AG20443 (cell line): ENCODE data around the gene R3HDM4.
A peak's percentile ranks its signal among the peaks of the same experiment; 100 is the strongest.

ENCODE experiments used
- DNase-seq: peaks from one replicate; pipeline ENCODE4 v3.0.0; 2012; ENCODE audit warnings: low spot score, mixed read lengths

R3HDM4 gene

DNA sequence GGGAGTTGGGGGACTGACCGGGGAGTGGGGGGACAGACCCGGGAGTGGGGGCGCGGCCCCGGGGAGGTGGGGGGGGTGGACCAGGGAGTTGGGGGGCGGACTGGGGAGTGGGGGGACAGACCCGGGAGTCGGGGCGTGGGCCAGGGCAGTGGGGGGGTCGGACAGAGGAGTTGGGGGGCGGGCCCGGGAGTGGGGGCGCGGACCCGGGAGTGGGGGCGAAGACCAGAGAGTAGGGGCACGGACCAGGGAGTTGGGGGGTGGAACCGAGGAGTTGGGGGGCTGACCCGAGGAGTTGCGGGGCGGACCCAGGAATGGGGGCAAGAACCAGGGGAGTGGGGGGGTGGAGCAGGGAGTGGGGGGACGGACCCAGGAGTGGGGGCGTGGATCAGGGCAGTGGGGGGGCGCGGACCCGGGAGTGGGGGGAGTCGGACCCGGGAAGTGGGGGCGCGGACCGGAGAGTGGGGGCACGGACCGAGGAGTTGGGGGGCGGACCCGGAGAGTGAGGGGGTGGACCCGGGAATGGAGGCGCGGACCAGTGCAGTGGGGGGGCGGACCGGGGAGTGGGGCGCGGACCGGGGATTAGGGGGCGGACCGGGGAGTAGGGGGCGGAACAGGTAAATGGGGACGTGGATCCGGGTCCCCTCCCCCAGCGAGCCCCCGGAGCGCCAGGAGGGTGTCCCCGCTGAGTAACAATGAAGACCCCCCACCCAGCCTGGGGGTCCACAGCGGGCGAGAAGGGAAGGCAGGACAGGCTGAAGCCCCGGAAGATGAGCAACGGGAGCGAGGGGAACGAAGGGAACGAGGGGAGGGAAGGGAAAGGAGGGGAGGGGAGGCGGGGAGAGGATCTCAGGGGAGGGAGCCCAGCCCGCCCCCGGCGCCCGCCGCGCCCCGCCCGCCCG is 589 bp downstream of the R3HDM4 start:
- DNase-seq: no peak

DNA sequence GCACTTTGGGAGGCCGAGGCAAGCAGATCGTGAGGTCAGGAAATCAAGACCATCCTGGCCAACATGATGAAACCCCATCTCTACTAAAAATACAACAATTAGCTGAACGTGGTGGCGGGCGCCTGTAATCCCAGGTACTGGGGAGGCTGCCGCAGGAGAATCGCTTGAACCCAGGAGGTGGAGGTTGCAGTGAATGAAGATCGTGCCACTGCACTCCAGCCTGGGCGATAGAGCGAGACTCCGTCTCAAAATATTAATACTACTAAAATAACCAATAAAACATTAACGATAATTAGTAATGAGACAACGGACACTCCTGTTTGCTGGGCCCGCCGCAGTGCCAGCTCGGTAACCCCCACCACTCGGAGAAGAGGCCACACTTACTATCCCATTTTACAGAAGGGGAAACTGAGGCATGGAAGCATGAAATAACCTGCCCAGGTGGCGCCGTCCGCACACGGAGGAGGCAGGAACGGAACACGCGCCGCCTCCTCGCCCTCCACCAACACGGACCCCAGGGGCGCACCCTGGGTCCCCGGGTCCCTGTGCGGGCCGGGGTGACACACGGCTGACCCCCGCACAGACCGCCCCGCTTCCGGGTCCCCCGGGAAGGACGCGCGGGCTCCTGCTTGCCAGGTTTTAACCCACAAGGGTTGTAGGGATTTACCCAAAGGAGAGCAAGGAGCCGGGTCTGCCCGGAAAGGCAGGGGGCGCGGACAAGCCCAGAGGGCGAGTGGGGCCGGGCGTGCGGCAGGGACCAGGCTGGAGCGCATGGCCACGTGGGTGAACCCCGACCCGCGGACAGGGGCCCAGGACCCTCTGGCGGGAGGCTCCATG is 1.6 kb downstream of the R3HDM4 start:
- no peak for DNase-seq

DNA sequence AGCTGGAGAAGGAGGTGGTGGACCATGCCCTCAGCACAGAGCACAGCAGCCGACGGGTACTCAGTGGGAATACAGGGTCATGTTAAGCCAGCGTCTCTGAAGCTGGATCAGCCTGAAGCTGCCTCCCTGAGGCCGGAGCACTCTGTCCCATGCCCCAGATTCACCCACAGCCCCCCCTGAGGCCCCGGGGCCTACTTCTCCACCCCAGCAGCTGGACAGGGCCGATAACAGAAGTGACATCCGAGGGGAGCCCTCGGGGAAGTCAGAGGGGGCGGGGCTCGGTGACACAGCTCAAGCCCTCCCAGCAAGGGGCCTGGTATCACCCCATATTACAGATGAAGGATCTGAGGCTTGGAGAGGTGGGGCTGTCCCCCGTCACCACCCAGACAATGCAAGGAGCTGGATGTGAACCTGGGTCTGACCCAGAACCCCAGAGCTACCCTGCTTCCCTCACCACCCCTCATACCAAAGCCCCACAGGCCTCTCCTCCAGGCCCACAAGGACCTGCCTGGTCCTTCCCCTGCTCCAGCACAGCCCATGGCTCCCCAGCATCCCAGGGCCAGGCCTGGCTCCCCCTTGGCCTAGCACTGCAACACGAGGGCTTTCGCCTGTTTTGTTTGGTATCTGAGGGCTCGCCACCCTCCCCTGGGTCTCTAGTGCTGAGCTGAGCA is 5.7 kb downstream of the R3HDM4 start:
- DNase-seq: no peak

DNA sequence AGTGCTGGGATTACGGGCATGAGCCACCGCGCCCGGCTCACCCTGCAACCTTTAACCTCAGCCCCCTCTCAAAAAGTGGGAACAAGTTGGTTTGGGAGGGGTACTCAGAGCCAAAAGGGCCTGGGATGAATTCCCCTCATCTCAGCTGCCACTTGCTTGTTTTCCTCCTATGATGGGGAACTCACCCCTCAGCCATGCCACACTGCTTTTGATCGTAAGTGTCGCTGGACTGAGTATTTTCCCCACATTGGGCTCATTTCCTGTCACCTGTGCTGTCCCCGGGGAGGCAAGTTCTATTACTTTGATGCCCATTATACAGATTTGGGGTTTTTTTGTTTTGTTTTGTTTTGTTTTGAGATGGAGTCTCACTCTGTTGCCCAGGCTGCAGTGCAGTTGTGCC is 6.5 kb downstream of the R3HDM4 start:
- no peak for DNase-seq

DNA sequence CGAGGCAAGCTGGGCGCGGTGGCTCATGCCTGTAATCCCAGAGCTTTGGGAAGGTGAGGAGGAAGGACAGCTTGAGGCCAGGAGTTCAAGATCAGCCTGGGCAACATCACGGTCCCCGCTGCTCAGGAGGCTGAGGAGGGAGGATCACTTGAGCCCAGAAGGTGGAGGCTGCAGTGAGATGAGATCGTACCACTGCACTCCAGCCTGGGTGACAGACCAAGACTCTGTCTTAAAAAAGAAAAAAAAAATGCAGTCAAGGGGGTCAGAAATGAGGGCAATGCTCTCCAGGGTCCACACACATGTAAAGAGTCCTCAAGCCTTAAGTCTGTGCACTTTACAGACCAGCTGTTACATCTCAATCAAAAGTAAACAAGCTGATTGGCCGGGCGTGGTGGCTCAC is 8.5 kb downstream of the R3HDM4 start:
- DNase-seq: no peak

DNA sequence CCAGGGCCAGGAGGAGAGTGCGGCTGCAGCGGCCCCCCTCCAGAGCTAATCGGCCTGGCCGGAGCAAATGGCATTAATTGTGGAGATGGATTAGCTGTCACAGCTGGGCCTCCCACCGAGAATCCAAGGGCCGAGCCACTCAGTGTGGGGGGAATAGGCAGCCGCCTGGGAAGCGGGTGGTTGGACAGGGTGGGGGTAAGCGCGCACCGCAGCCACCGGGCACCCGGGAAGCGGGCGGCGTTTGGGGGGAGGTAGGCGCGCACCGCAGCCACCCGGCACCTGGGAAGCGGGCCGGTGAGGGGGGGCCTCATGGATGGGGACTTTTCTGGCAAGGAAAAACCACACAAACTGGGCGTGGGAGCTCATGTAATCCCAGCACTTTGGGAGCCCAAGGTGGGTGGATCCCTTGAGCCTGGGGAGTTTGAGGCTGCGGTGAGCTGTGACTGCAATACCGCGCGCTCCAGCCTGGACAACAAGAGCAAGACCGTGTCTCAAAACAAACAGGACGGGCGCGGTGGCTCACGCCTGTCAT is 9.7 kb downstream of the R3HDM4 start:
- DNase-seq: no peak

DNA sequence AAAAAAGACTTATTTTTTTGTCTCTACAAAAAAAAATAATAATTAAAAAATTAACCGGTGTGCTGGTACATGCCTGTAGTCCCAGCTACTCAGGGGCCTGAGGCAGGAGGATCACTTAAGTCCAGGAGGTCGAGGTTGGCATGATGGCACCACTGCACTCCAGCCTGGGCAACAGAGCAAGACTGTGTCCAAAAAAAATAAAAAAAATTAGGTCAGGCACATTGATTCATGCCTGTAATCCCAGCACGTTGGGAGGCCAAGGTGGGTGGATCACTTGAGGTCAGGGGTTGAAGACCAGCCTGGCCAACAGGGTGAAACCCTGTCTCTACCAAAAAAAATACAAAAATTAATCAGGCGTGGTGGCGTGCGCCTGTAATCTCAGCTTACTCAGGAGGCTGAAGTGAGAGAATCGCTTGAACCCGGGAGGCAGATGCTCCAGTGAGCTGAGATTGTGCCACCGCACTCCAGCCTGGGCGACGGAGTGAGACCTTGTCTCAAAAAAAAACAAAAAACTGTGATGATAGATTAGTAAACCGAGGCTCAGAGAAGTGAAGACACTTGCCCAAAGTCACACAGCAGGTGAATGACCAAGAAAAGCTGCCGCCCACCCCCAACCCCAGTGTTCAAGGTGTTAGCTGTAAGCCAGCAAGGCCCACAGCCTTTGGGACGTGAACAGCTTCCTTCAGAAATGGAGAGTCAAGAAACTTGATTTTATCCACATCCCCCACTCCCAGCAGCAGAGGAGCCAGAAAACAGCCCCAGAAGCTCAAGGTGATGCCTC is 10.4 kb downstream of the R3HDM4 start:
- no peak for DNase-seq

DNA sequence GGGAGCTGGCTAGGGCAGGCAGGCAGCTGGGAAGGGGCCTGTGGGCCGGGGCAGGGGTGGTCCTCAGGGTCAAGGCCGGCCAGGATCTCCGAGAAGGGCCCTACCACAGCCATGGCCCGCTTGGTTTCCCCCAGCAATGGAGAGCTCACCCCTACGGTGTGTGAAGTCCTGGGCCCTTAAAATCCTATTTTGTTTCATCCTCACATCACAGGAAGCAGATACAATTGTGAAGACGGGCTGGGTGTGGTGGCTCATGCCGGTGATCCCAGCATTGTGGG is 11.0 kb downstream of the R3HDM4 start:
- DNase-seq: no peak

DNA sequence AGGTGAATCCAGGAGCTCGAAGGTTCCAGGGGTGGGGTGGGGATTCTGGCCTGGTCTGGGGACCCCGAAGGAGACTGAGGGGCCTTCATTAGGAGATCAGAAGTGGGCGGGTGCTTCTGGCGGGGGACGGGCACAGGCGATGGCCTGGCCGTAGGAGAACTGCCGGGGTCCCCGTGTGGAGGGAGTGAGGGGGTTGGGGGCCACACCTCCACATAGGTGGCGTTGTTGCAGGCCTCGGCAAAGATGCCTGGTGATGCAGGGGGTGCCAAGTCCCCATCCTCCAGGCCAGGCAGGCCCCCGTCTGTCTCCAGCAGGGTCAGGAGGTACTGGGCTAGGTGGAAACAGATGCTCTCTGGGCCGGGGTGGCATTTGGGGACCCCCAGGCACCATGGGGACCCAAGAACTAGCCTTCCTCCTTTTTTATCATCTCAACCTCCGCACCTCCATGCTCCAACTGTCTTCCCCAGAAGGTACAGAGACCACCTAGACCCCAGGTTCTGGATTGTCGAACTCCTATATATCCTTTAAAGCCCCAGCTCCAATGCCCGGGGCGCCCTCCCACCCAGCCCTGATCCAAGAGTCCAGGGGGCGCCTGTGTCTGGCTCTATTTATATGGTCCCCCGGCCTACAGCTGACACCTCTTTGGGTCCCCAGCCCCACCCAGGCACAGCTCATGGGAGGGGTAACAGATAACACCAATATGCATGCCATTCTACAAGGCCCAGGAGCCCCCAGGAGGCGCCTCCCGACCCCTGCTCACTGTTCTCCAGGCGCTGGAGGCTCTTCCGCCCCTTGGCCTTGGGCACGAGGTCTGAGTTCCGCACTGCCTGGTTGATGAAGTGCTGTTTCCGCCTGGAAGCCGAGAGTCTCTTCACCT is 11.6 kb downstream of the R3HDM4 start:
- DNase-seq: no peak

DNA sequence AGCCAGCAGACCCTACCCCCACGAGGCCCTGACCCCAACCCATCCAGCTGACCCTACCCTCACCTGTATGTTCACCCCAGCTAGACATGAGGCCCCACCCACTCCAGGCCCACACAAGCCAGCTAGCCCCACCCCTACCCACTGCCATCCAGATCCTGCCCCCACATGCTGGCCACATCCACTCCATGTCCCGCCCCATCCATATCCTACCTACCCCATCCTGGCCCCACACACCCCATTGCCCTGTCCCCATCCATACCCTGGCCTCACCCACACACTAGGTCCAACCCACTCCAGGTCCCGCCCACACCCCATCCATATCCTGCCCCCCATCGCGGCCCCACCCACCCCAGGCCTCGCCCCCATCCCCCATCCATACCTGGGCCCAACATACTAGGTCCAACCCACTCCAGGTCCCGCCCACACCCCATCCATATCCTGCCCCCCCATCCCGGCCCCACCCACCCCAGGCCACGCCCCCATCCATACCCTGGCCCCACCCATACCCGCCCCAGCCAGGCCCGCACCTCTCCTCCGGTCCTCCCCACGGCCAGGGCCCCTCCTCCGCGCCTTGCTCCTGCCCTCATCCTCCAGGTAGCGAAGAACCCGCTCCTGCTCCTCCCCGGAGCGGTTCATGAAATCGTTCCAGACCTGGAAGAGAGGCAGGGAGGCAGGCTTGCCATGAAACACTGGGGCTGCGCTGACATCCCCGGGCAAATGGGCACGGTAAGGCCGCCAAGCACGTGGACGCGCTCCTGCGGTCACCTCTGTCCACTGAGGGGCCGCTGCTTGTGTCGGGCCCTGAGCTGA is 12.5 kb downstream of the R3HDM4 start:
- DNase-seq: peak; percentile 54

DNA sequence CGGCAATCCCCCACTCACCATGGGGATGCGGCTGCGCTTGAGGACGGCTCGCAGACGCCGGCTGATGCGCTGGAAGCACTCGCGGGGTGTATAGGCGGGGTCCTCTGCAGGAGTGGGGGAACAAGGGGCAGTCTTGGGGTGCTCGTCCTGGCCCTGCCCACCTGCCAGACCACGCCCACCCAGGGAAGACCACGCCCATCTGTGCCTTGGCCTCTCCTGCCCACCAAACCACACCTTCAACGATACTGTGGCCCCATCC is 13.0 kb downstream of the R3HDM4 start:
- no peak for DNase-seq

DNA sequence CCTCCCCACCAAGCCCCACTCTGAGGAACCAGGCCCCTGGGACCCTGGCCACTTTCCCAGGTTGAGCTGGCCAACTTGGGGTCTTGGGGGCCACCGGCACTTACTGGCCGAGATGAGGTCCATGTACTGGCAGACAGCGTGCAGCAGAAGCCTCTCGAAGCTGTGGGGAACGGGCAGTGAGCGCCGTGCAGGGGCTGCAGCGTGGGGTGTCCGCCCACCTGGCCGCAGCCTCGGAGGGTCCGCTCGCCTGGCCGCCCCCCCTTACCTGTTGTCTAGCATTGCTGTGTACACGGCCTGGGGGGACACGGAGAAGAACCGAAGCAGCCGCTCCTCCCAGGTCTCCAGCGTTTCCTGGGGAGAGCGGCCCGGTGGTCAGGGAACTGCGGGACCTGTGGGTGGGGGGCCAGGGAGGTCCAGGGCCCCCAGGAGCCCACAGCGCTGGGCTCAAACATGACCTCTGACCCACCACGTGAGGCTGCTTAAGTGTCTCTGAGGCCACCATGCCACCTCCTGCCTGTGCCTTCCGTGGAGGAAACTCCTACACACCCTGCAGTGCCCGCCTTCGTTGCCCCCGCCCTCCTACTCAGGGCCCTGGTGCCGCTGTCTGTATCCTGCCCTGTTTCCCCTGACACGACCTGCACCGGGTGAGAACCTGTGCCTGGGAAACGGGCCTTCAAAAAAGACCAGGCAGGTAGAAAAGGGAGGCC is 13.5 kb downstream of the R3HDM4 start:
- no peak for DNase-seq

DNA sequence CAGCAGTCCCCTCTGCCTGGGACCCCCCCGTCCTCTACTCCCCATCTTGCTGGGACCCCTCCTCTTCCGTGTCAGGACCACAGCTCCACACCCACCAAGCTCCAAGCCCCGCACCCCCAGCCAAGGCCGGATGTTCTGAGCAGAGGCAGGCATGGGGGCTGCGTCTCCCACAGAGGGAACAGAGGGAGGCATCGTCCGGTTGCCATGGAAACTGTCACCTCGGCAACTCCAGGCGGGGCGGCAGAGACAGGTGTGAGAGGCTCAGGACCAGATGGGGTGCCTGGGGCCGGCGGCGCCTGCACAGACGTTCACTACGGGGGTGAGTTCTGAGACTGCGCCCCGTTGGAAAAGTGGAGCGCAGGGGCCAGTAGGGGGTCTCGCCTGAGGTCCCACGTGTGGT is 14.4 kb downstream of the R3HDM4 start:
- DNase-seq: no peak

DNA sequence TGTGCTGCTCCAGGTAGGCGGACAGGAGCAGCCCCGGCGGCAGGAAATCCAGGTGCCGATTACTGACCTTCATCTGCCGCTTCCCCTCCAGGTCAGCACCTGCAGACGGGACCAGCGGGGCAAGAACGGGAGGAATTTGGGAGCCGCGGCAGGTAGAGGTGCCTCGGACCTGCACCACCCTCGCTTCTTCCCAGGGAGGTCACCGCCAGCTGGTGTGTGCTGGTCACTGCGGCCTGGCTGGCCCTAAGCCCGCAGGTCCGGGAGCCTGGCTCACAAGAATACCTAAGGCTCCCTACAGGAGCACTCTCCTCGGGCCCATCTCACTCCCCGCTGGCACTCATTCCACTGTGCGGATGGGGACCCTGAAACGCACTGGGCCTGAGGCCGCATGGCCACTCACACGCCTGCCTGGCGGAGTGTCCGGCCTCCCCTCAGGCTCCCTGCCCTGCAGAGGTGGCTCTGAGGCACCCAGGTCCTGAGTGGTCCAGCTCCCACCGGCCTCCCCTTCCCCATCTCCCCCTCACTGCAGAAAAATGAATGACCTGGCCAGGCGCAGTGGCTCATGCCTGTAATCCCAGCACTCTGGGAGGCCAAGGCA is 15.5 kb downstream of the R3HDM4 start:
- no peak for DNase-seq

DNA sequence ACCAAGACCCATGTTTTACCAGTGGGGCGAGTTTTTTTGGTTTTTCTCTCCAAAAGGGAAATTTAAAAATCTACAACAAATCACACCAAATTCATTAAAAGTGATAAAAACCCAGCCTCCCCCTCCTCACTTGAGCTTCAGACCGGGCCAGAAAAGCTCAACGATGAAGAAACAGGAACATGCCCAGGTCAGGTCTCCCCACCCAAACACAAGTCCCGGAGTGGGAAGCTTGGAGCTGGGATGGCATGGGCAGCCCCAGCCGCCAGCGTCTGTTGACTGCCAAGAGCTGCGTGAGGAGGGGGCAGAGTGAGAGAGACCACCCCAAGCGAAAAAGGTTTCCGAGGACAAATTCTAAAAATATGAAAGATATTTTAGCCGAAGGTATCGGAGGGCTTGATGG is 16.0 kb downstream of the R3HDM4 start:
- DNase-seq: no peak

DNA sequence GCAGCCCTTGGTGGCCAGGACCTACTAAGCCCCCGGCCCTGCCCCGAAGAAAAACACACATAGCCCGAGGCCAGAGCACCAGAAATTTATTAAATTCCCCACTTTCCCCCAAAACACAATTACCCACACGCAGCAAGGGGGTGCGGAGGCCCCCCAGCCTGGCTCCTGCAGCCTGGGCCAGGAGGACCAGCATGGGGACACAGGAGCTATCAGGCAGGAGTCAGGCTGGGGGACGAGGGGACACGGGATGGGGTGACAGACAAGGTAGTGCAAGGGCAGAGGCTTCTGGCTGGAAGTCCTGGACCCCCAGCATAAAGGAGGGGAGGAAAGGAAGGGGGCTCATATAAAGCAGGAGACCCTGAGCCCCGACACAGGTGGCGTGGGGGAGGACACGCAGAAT is 16.6 kb downstream of the R3HDM4 start:
- DNase-seq: no peak

DNA sequence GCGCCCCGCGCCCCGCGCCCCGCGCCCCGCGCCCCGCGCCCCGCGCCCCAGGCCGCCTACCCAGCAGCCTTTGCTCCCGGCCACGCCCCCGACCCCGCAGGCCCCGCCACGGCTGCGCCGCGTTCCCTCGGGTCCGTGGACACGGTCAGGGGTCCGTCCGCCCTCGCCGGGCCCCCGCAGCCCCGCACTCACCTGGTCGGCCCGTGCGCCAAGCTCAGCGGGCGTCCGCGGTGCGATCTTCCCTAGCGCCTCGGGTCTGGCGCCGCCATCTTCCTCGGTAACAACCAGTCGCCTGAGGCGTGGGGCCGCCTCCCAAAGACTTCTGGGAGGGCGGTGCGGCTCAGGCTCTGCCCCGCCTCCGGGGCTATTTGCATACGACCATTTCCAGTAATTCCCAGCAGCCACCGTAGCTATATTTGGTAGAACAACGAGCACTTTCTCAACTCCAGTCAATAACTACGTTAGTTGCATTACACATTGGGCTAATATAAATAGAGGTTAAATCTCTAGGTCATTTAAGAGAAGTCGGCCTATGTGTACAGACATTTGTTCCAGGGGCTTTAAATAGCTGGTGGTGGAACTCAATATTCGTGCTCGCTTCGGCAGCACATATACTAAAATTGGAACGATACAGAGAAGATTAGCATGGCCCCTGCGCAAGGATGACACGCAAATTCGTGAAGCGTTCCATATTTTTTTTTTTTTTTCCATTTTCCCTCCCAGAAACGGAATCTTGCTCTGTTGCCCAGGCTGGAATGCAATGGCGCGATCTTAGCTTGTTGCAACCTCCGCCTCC is 19.9 kb downstream of the R3HDM4 start, which contains the start of the genes MED16 and RNU6-9:
Gene MED16, minus strand, starts transcription at position 294 of the 796 bp plus-strand sequence. CDS start 2,056 bp downstream, outside the sequence.
Gene RNU6-9, plus strand, starts transcription at position 591 of the 796 bp plus-strand sequence.
- DNase-seq: peak; percentile 99

DNA sequence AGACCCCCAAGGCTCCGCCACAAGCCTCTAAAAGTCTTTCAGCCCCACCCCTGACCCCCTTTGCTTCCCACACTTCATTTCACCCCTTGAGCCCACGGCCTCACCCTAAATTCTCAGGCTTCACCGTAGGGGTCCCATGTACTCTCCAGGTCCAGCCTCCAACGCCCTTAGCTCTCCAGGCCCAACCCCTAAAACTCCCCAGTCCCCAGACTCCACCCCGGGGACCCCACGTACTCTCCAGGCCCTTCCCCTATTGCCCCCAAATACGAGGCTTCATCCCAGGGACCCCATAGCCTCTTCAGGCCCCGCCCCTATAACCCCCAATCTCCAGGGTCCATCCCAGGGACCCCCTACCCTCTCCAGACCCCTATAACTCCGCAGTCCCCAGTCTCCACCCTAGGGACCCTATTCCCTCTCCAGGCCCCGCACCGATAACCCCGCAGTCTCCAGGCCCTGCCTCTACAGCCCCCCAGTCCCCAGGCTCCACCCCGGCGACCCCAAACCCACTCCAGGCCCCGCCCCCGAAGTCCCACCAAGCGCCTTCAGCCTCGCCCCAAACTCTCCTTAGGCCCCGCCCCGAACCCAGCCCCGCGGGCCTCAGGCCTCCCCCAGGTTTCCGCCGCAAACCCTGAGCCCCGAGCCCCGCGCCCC is 20.7 kb downstream of the R3HDM4 start:
- DNase-seq: no peak
